Suprapubic skin (tissue), 4 donors: Measurements from ENCODE around the gene BBC3. TPM values are rescaled to one million over a fixed set of nuclear protein-coding genes. Genes with fewer than 3 reads are reported as not detected.
"Not testable (repeated sequence)": the region's sequence is repeated elsewhere in the genome, so short reads cannot be mapped to it uniquely, and the experiment has no call there.

Experiments used
- DNase-seq, 2 donors: peaks; one replicate each; pipeline ENCODE4 v3.0.0-alpha.2; 2019; ENCODE audit warnings: low spot score in 2 of 2
- H3K27ac ChIP-seq: fragments of 200-600 bp; sonication (generic); one replicate; pipeline ENCODE4 v1.5.1; 2019
- H3K27me3 ChIP-seq: fragments of 200-600 bp; sonication (generic); one replicate; pipeline ENCODE4 v1.5.1; 2019
- H3K36me3 ChIP-seq: fragments of 200-600 bp; sonication (generic); one replicate; pipeline ENCODE4 v1.5.1; 2019
- H3K4me1 ChIP-seq: fragments of 200-600 bp; sonication (generic); one replicate; pipeline ENCODE4 v1.5.1; 2019
- H3K4me3 ChIP-seq: fragments of 200-600 bp; sonication (generic); one replicate; pipeline ENCODE4 v1.5.1; 2019; ENCODE audit warnings: mild to moderate bottlenecking
- H3K9me3 ChIP-seq: fragments of 200-600 bp; sonication (generic); one replicate; pipeline ENCODE4 v1.5.1; 2019
- EP300 ChIP-seq: sonication (generic); formaldehyde crosslinking; IDR thresholded peaks from one replicate; pipeline ENCODE4 v1.6.1; 2017; ENCODE audit warnings: antibody characterized with exemption
- POLR2A ChIP-seq, 2 donors: fragments of 450-650 bp; IDR thresholded peaks; one replicate each; pipeline ENCODE4 v1.6.1; 2017; ENCODE audit warnings: antibody characterized with exemption in 2 of 2, mild to moderate bottlenecking in 2 of 2, moderate library complexity in 2 of 2
- POLR2AphosphoS5 ChIP-seq, 3 donors: sonication (generic); formaldehyde crosslinking; IDR thresholded peaks; one replicate each; pipeline ENCODE4 v1.6.1; 2017; ENCODE audit warnings: antibody characterized with exemption in 3 of 3
- WGBS: methylation state at CpG from one replicate; pipeline ENCODE4 v1.1.5; 2018; 5-methylcytosine and 5-hydroxymethylcytosine counted together
- total RNA-seq, 4 donors: library from RNA; depleted of rRNA; stranded (reverse); fragments of >200 nt; gene quantifications; one replicate each; pipeline ENCODE4 v1.1.0, GENCODE V29; 2016
- TF ChIP-seq, protein P1 (sequence below), 2 donors: fragments of 200-600 bp in 1 of 2; fragments of 450-650 bp in 1 of 2; sonication (generic) in 1 of 2; IDR thresholded peaks; one replicate each; pipeline ENCODE4 v1.5.1; 2016 to 2019; ENCODE audit warnings: antibody characterized with exemption in 2 of 2, mild to moderate bottlenecking in 1 of 2, moderate library complexity in 1 of 2

BBC3 gene
- total RNA-seq, 4 donors from 2014 or later: 5.6 to 13.6 (median 9.7) TPM

DNA sequence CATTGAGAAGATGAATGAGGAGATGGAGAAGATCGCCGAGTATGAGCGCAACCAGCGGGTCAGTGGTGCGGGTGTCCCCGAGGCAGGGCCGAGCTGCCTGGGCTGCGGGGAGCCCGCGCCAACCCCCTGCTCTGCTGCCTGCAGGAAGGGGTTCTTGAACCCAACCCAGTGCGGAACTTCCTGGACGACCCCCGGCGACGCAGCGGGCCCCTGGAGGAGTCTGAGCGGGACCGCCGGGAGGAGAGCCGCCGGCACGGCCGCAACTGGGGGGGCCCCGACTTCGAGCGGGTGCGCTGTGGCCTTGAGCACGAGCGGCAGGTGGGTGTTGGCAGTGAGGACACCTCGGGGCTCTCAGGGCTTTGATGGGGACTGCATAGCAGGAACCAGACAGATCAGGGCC, 33.6 kb upstream of the BBC3 start:
- no peak overlapping the region for H3K4me3 ChIP-seq
- no peaks in the 10 kb centered on the region for H3K9me3 ChIP-seq
- DNase-seq: no peak
- no peak overlapping the region for H3K27ac ChIP-seq
- H3K36me3 ChIP-seq: peaks cover 85% of the 10 kb centered on the region
- TF ChIP-seq EP300: no peak
- TF ChIP-seq, protein P1, sequence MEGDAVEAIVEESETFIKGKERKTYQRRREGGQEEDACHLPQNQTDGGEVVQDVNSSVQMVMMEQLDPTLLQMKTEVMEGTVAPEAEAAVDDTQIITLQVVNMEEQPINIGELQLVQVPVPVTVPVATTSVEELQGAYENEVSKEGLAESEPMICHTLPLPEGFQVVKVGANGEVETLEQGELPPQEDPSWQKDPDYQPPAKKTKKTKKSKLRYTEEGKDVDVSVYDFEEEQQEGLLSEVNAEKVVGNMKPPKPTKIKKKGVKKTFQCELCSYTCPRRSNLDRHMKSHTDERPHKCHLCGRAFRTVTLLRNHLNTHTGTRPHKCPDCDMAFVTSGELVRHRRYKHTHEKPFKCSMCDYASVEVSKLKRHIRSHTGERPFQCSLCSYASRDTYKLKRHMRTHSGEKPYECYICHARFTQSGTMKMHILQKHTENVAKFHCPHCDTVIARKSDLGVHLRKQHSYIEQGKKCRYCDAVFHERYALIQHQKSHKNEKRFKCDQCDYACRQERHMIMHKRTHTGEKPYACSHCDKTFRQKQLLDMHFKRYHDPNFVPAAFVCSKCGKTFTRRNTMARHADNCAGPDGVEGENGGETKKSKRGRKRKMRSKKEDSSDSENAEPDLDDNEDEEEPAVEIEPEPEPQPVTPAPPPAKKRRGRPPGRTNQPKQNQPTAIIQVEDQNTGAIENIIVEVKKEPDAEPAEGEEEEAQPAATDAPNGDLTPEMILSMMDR (IDR thresholded peaks at IDR 0.05): no peak
- TF ChIP-seq POLR2A (IDR thresholded peaks at IDR 0.05): no peak
- peaks cover 13% of the 10 kb centered on the region for H3K4me1 ChIP-seq
- 98% methylated on average over 8 of the region's 30 CpGs for WGBS
- no peaks in the 10 kb centered on the region for H3K27me3 ChIP-seq

DNA sequence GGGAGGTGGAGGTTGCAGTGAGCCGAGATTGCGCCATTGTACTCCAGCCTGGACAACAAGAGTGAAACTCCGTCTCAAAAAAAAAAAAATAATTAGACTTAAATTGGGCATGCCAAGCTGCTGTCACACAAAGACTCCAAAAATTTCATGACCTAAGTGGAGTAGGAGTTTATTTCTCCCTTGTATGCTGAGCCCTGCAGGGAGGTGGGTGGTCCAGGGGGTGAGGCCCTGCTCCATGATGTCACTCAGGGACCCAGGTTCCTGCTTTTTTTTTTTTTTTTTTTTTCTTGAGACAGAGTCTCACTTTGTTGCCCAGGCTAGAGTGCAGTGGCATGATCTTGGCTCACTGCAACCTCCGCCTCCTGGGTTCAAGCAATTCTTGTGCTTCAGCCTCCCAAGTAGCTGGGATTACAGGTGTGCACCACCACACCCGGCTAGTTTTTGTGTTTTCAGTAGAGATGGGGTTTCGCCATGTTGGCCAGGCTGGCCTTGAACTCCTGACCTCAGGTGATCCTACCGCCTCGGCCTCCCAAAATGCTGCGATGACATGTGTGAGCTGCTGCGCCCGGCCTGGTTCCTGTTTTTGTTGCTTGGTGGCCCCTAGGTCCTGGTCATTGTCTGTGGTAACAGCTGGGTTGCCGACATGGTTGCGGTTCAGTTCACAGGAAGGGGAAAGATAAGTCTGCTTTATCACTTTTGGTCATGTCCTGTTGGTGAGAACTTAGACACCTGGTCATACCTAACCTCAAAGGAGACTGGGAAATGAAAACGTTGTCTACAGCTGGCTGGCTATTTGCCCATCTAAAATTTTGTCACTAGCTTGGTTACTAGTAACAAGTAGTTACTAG, 31.2 kb upstream of the BBC3 start:
- peaks cover 29% of the 10 kb centered on the region for H3K4me1 ChIP-seq
- WGBS: 89% methylated on average over 9 of the region's 14 CpGs
- not testable (repeated sequence) for H3K27ac ChIP-seq, H3K27me3 ChIP-seq, H3K4me3 ChIP-seq, H3K9me3 ChIP-seq, DNase-seq
- peaks cover 81% of the 10 kb centered on the region for H3K36me3 ChIP-seq

DNA sequence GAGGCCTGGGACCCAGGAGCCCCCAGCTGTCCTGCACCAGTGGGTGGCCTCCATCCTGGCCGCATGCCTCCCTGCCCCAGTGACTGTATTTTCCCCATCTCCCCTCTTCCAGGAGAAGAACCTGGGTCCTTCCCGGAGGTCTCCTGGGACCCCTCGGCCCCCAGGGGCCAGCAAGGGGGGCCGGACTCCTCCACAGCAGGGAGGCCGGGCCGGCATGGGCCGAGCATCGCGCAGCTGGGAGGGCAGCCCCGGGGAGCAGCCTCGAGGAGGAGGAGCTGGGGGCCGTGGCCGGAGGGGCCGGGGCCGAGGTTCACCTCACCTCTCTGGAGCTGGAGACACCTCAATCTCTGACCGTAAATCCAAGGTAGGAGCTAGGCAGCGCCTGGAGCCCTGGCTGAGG, 29.5 kb upstream of the BBC3 start:
- peaks cover 66% of the 10 kb centered on the region for H3K36me3 ChIP-seq
- H3K27me3 ChIP-seq: no peaks in the 10 kb centered on the region
- 94% methylated on average over 4 of the region's 17 CpGs for WGBS

DNA sequence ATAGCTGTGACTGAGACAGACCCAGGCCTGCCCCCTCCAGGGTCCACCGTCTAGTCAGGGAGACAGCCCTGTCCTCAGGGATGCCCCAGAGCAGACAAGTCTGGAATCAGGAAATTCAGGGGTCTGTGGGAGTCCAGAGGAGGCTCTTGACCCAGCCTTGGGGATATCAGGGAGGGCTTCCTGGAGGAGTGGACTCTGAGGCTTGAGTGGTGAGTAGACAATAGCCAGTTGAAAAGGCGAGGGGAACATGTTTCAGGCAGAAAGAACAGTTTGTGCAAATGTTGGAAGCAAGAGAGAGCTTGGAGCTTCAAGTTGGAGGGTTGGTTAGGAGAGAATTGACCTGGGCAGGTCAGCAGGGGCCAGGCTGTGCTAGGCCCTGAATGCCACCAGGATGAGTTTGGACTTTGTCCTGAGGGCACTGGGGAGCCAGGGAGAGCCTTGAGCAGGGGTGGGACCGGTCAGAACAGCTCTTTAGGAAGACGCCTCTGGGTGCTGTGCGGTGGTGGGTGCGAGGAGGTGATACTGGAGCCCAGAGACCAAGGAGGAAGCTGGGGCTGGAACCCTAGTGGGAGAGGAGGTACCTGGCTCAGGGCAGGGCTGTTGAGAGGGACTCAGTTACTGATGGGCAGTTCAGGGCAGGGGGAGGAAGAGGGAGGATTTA, 28.0 kb upstream of the BBC3 start:
- Histone ChIP-seq H3K4me1 (peaks cover 33% of the 10 kb centered on the region), H3K36me3 (peaks cover 52% of the 10 kb centered on the region), H3K4me3 (no peak overlapping the region), H3K27ac (no peak overlapping the region), H3K27me3 (no peaks in the 10 kb centered on the region), H3K9me3 (no peaks in the 10 kb centered on the region)
- 88% methylated on average over 5 of the region's 6 CpGs for WGBS
- DNase-seq: no peak
- TF ChIP-seq POLR2A (IDR thresholded peaks at IDR 0.05) (no peak), POLR2AphosphoS5 (IDR thresholded peaks at IDR 0.05) (no peak), EP300 (no peak)
- TF ChIP-seq, protein P1 (IDR thresholded peaks at IDR 0.05): no peak

More for the DNA sequence above, 29.5 kb upstream of the BBC3 start:
- no peak overlapping the region for H3K27ac ChIP-seq
- DNase-seq: no peak
- H3K4me1 ChIP-seq: peaks cover 31% of the 10 kb centered on the region
- H3K9me3 ChIP-seq: no peaks in the 10 kb centered on the region
- no peak overlapping the region for H3K4me3 ChIP-seq
- TF ChIP-seq EP300 (no peak), POLR2AphosphoS5 (IDR thresholded peaks at IDR 0.05) (no peak), POLR2A (IDR thresholded peaks at IDR 0.05) (no peak)
- TF ChIP-seq, protein P1 (IDR thresholded peaks at IDR 0.05): no peak

DNA sequence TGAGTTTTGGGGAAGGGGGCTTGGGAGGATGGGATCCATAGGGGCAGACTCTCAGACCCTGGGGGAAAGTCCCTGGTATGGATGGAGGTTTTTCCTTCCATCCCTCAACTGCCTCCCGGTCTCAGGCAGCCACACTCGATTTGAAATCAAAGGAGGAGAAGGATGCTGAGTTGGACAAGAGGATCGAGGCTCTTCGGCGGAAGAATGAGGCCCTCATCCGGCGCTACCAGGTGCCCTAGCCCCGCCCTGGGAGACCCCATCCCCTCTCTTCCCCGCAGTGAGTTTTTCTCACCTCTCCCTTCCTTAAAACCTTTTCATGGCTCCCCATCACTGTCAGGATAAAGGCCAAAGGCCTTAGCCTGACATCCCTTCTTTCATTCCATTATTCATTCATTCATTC, 27.4 kb upstream of the BBC3 start:
- TF ChIP-seq, protein P1 (IDR thresholded peaks at IDR 0.05): no peak
- TF ChIP-seq POLR2A (IDR thresholded peaks at IDR 0.05): no peak
- TF ChIP-seq EP300: no peak
- no peak for TF ChIP-seq POLR2AphosphoS5 (IDR thresholded peaks at IDR 0.05)
- Histone ChIP-seq H3K4me1 (peaks cover 33% of the 10 kb centered on the region), H3K9me3 (no peaks in the 10 kb centered on the region), H3K36me3 (peaks cover 46% of the 10 kb centered on the region), H3K27me3 (no peaks in the 10 kb centered on the region), H3K4me3 (no peak overlapping the region), H3K27ac (peak overlapping the region; percentile 94)
- no peak for DNase-seq
- WGBS: 88% methylated on average over 9 of the region's 9 CpGs
